ENCODE results near the gene POLR2I.
A peak's percentile ranks its signal among the peaks of the same experiment; 100 is the strongest.
"Not testable (repeated sequence)": the region's sequence is repeated elsewhere in the genome, so short reads cannot be mapped to it uniquely, and the experiment has no call there.

Gene POLR2I

GRCh38 chr19:36114721-36115452 lies at the start of gene POLR2I:
Gene POLR2I, minus strand, starts transcription at chr19:36114875. Its CDS starts 19 bp downstream, at chr19:36114856.
- peak; percentile 100 for DNase-seq

- DNase-seq, result no peak
Measured at GRCh38 chr19:36163813-36164212, 49.1 kb upstream of the POLR2I start.

- DNase-seq, result no peak
Measured at GRCh38 chr19:36160821-36161596, 46.3 kb upstream of the POLR2I start.

- DNase-seq, result no peak
Measured at GRCh38 chr19:36153126-36153525, 38.5 kb upstream of the POLR2I start.

GRCh38 chr19:36152352-36153091 lies 37.8 kb upstream of the POLR2I start, which contains the start of gene COX7A1:
Gene COX7A1, minus strand, starts transcription at chr19:36152447. Its CDS starts 40 bp downstream, at chr19:36152407.
- no peak for DNase-seq

- DNase-seq, result no peak
Measured at GRCh38 chr19:36152019-36152351, 37.3 kb upstream of the POLR2I start.

GRCh38 chr19:36151144-36152018 lies 36.7 kb upstream of the POLR2I start:
- no peak for DNase-seq

GRCh38 chr19:36150586-36150985 lies 35.9 kb upstream of the POLR2I start:
- no peak for DNase-seq

- DNase-seq, result no peak
Measured at GRCh38 chr19:36149673-36150406, 35.2 kb upstream of the POLR2I start.

GRCh38 chr19:36144624-36145023 lies 29.9 kb upstream of the POLR2I start:
- no peak for DNase-seq

- DNase-seq, result no peak
Measured at GRCh38 chr19:36142496-36142895, 27.8 kb upstream of the POLR2I start.

GRCh38 chr19:36142046-36142445 lies 27.4 kb upstream of the POLR2I start:
- DNase-seq, result no peak

- DNase-seq, result peak; percentile 88
Measured at GRCh38 chr19:36141039-36141927, 26.6 kb upstream of the POLR2I start.

- no peak for DNase-seq
Measured at GRCh38 chr19:36140304-36141038, 25.8 kb upstream of the POLR2I start.

GRCh38 chr19:36139473-36140303 lies 25.0 kb upstream of the POLR2I start, which contains the start of gene CAPNS1:
Gene CAPNS1, plus strand, starts transcription at chr19:36140066. Its CDS starts 946 bp downstream, at chr19:36141012.
- peak; percentile 94 for DNase-seq

GRCh38 chr19:36139120-36139472 lies 24.4 kb upstream of the POLR2I start:
- no peak for DNase-seq

- DNase-seq, result peak; percentile 28
Measured at GRCh38 chr19:36136964-36137686, 22.4 kb upstream of the POLR2I start.

- DNase-seq, result not testable (repeated sequence)
Measured at GRCh38 chr19:36134867-36135266, 20.2 kb upstream of the POLR2I start.
